Stimulated activated CD4-positive, alpha-beta T cell treated with anti-CD3 and anti-CD28 coated beads, Interleukin-4, amount 100 ng/mL, for 1 hour (primary cell): ENCODE results near the gene PDE4D.
"Not testable (repeated sequence)": the region's sequence is repeated elsewhere in the genome, so short reads cannot be mapped to it uniquely, and the experiment has no call there.

Experiments
- DNase-seq: peaks from one replicate; pipeline ENCODE4 v3.0.0-alpha.2; 2020

Gene PDE4D

GRCh38 chr5:59393585-59394420 is 499.7 kb downstream of the PDE4D start:
- DNase-seq, result no peak

- no peak for DNase-seq
These were observed 501.9 kb downstream of the PDE4D start for GRCh38 chr5:59391576-59391975.

- DNase-seq, result no peak
These were observed 502.5 kb downstream of the PDE4D start for GRCh38 chr5:59390989-59391388.

GRCh38 chr5:59390074-59390659 is 503.4 kb downstream of the PDE4D start:
- no peak for DNase-seq

- DNase-seq, result no peak
These were observed 506.4 kb downstream of the PDE4D start for GRCh38 chr5:59387127-59387526.

- DNase-seq, result no peak
These were observed 507.8 kb downstream of the PDE4D start for GRCh38 chr5:59385700-59386099.

- no peak for DNase-seq
These were observed 513.1 kb downstream of the PDE4D start for GRCh38 chr5:59380350-59380951.

GRCh38 chr5:59374036-59374435 is 519.5 kb downstream of the PDE4D start:
- not testable (repeated sequence) for DNase-seq

GRCh38 chr5:59371525-59372127 is 521.9 kb downstream of the PDE4D start:
- DNase-seq, result no peak

GRCh38 chr5:59368951-59369350 is 524.6 kb downstream of the PDE4D start:
- no peak for DNase-seq

GRCh38 chr5:59367791-59368394 is 525.6 kb downstream of the PDE4D start:
- DNase-seq, result peak; percentile 32

- DNase-seq, result no peak
These were observed 526.7 kb downstream of the PDE4D start for GRCh38 chr5:59366784-59367183.

GRCh38 chr5:59362438-59362837 is 531.1 kb downstream of the PDE4D start:
- no peak for DNase-seq

- no peak for DNase-seq
These were observed 532.1 kb downstream of the PDE4D start for GRCh38 chr5:59361454-59361853.

GRCh38 chr5:59360130-59360555 is 533.4 kb downstream of the PDE4D start:
- no peak for DNase-seq

GRCh38 chr5:59358005-59358861 is 535.3 kb downstream of the PDE4D start:
- DNase-seq, result no peak

GRCh38 chr5:59357381-59357977 is 536.0 kb downstream of the PDE4D start:
- no peak for DNase-seq

- no peak for DNase-seq
These were observed 536.6 kb downstream of the PDE4D start for GRCh38 chr5:59356813-59357380.

GRCh38 chr5:59354811-59355210 is 538.7 kb downstream of the PDE4D start:
- no peak for DNase-seq

GRCh38 chr5:59354274-59354673 is 539.3 kb downstream of the PDE4D start:
- DNase-seq, result no peak

GRCh38 chr5:59351076-59351794 is 542.3 kb downstream of the PDE4D start:
- DNase-seq, result no peak
